GM12878 (cell line): Measurements from ENCODE around the gene TRIP6. TPM values are rescaled to one million over a fixed set of nuclear protein-coding genes. Genes with fewer than 3 reads are reported as not detected.

Experiments used
- ATAC-seq: fragments of 200-7000 bp; cut with Tn5 transposase; 3 replicates; pipeline ENCODE4 v1.9.1; 2020; ENCODE audit warnings: mild to moderate bottlenecking, moderate library complexity
- BruUV-seq: library from RNA; stranded (reverse); fragments of 400-500 nt; replicated peaks from 2 replicates; lab custom pipeline; 2021; lab: Mats Ljungman, UMichigan
- CTCF ChIA-PET: fragments of 300-600 bp; sonication (Branson Sonifier 250); formaldehyde crosslinking; extraction: SDS; loops from one replicate; lab custom pipeline; 2021; ENCODE audit warnings: inconsistent platforms; lab: Yijun Ruan, JAX
- POLR2A ChIA-PET: fragments of 350-600 bp; formaldehyde crosslinking; extraction: SDS; loops from one replicate; lab custom pipeline; 2021; ENCODE audit warnings: inconsistent platforms; lab: Charles Lee
- RAD21 ChIA-PET: fragments of 300-600 bp; sonication (Branson Sonifier 250); formaldehyde crosslinking; loops from one replicate; lab custom pipeline; 2023; ENCODE audit warnings: antibody characterized with exemption; ENCODE audit not compliant: unreplicated experiment; lab: Charles Lee
- SMC1A ChIA-PET: fragments of 300-600 bp; sonication (Branson Sonifier 250); formaldehyde crosslinking; loops from one replicate; lab custom pipeline; 2023; ENCODE audit not compliant: unreplicated experiment, uncharacterized antibody; lab: Charles Lee
- DNase-seq: peaks from one replicate; pipeline ENCODE4 v3.0.0-alpha.2; 2011; ENCODE audit warnings: low read depth, low spot score
- FAIRE-seq: peaks from 3 replicates; lab custom pipeline; 2011; peaks lifted over from hg19 to GRCh38; lab: Jason Lieb, UNC
- H2AFZ ChIP-seq: 2 replicates; pipeline ENCODE4 v1.6.0; 2011; ENCODE audit warnings: low read depth, low read length, control low read depth; ENCODE audit not compliant: control insufficient read depth
- H3K27ac ChIP-seq: 2 replicates; pipeline ENCODE4 v1.5.1; 2011; ENCODE audit warnings: control low read depth; ENCODE audit not compliant: control insufficient read depth, insufficient read depth
- H3K27me3 ChIP-seq, 2 experiments: replicated peaks in 1 of 2; 2 replicates each; pipeline versions ENCODE4 v1.6.0 to v1.6.1; 2011; ENCODE audit warnings: low read length in 1 of 2; ENCODE audit not compliant: control insufficient read depth in 2 of 2, insufficient read depth in 2 of 2
- H3K36me3 ChIP-seq, 2 experiments: 2 replicates each; pipeline ENCODE4 v1.5.1; 2011; ENCODE audit warnings: low read length in 1 of 2; ENCODE audit not compliant: control insufficient read depth in 2 of 2, insufficient read depth in 2 of 2
- H3K4me1 ChIP-seq: 2 replicates; pipeline ENCODE4 v1.6.1; 2011; ENCODE audit warnings: mild to moderate bottlenecking, low read length, moderate library complexity, mixed read lengths; ENCODE audit not compliant: control insufficient read depth, insufficient read depth
- H3K4me2 ChIP-seq: 2 replicates; pipeline ENCODE4 v1.6.0; 2011; ENCODE audit warnings: control low read depth; ENCODE audit not compliant: control insufficient read depth, insufficient read depth
- H3K4me3 ChIP-seq: fragments of 200-600 bp; sonication (generic); 2 replicates; pipeline ENCODE4 v1.5.1; 2016
- H3K79me2 ChIP-seq: 2 replicates; pipeline ENCODE4 v1.6.0; 2011; ENCODE audit warnings: low read length; ENCODE audit not compliant: control insufficient read depth, insufficient read depth
- H3K9ac ChIP-seq: 2 replicates; pipeline ENCODE4 v1.8.0; 2011; ENCODE audit warnings: low read length, control low read depth, mixed read lengths; ENCODE audit not compliant: control insufficient read depth, insufficient read depth
- H3K9me3 ChIP-seq: replicated peaks from 3 replicates; pipeline ENCODE4 v1.5.1; 2011; ENCODE audit warnings: mild to moderate bottlenecking, low read length; ENCODE audit not compliant: control insufficient read depth, insufficient read depth
- H4K20me1 ChIP-seq: 2 replicates; pipeline ENCODE4 v1.6.0; 2011; ENCODE audit not compliant: control insufficient read depth, insufficient read depth
- ASH2L ChIP-seq: fragments of 300-600, 200-600 bp; sonication (generic); IDR thresholded peaks from 2 replicates; pipeline ENCODE4 v1.6.1; 2017; ENCODE audit warnings: low read depth, mild to moderate bottlenecking, borderline replicate concordance
- BHLHE40 ChIP-seq, 2 experiments: fragments of 450-650 bp in 1 of 2; IDR thresholded peaks; 2 replicates each; pipeline ENCODE4 v1.6.1; 2011 to 2017; ENCODE audit warnings: low read depth in 2 of 2, borderline replicate concordance in 1 of 2, improper control_type of control experiment in 1 of 2, low read length in 1 of 2, mild to moderate bottlenecking in 1 of 2
- EED ChIP-seq: sonication (generic); IDR thresholded peaks from 2 replicates; pipeline ENCODE4 v1.6.1; 2016; ENCODE audit warnings: antibody characterized with exemption, low read depth
- GATAD2B ChIP-seq: fragments of 450-650 bp; conservative IDR thresholded peaks from 2 replicates; pipeline ENCODE4 v1.6.1; 2017; ENCODE audit warnings: low read depth, mild to moderate bottlenecking, moderate library complexity
- SREBF2 ChIP-seq: IDR thresholded peaks from 2 replicates; pipeline ENCODE4 v1.6.1; 2012; ENCODE audit warnings: mild to moderate bottlenecking, low read length
- SRF ChIP-seq, 2 experiments: IDR thresholded peaks; 2 replicates each; pipeline ENCODE4 v1.6.1; 2011; ENCODE audit warnings: low read depth in 2 of 2, low read length in 2 of 2, mild to moderate bottlenecking in 1 of 2, moderate library complexity in 1 of 2
- TAF1 ChIP-seq: IDR thresholded peaks from 2 replicates; pipeline ENCODE4 v1.6.1; 2011; ENCODE audit warnings: mild to moderate bottlenecking, low read depth, low read length, borderline replicate concordance
- ZNF384 ChIP-seq: IDR thresholded peaks from 2 replicates; pipeline ENCODE4 v1.6.1; 2012; ENCODE audit warnings: low read depth, mild to moderate bottlenecking, low read length, improper control_type of control experiment, borderline replicate concordance
- WGBS: methylation state at CpG from one replicate; pipeline ENCODE4 v1.1.6; 2016; ENCODE audit warnings: low lambda C conversion rate; ENCODE audit not compliant: insufficient replicate concordance, insufficient coverage; ENCODE audit errors: missing lambda C conversion rate; 5-methylcytosine and 5-hydroxymethylcytosine counted together
- in situ Hi-C: fragments of 300-500 bp; cut with MboI; formaldehyde crosslinking; loops from 9 replicates; pipeline ENCODE4 v1.14.3; 2018; ENCODE audit warnings: mixed read lengths
- intact Hi-C: fragments of 100-400 bp; cut with micrococcal nuclease; formaldehyde crosslinking; loops from one replicate; pipeline ENCODE4 v1.14.2; 2022; ENCODE audit not compliant: unreplicated experiment
- polyA plus RNA-seq, 11 experiments: library from polyadenylated mRNA; depleted of rRNA in 4 of 11; unstranded in 6 of 11; stranded (reverse) in 5 of 11; fragments of >200 nt; fragmentation: Nextera tagmentation in 4 of 11; fragmentation: Illumina TruSeq in 1 of 11; extraction: Ambion mirVana in 4 of 11; extraction: Trizol in 1 of 11; gene quantifications; 1 replicate in 1 of 11; 2 replicates in 10 of 11; pipeline versions ENCODE4 v1.2.1 to v1.2.3, GENCODE V29; 2011 to 2016; ENCODE audit warnings: inconsistent platforms in 2 of 11, missing spikeins in 2 of 11, low read depth in 1 of 11
- total RNA-seq, 4 experiments: library from RNA; depleted of rRNA in 3 of 4; stranded (reverse); fragments of >200 nt in 3 of 4; fragmentation: Illumina TruSeq in 1 of 4; extraction: Trizol in 1 of 4; gene quantifications; 2 replicates each; pipeline versions ENCODE4 v1.2.1 to v1.2.3, GENCODE V29; 2013 to 2021
- TF ChIP-seq, protein P1 (sequence below): IDR thresholded peaks from 2 replicates; pipeline ENCODE4 v1.6.1; 2012; ENCODE audit warnings: low read depth, low read length, improper control_type of control experiment
- TF ChIP-seq, protein P2 (sequence below): fragments of 150-350 bp; IDR thresholded peaks from 2 replicates; pipeline ENCODE4 v1.6.1; 2014; ENCODE audit warnings: mild to moderate bottlenecking, low read depth, low read length
- TF ChIP-seq, protein P3 (sequence below): fragments of 450-650 bp; IDR thresholded peaks from 2 replicates; pipeline ENCODE4 v1.6.1; 2018; ENCODE audit warnings: mild to moderate bottlenecking, low read depth, moderate library complexity; ENCODE audit not compliant: partially characterized antibody

The TRIP6 gene
- total and polyA plus RNA-seq, 10 of the 15 experiments (the other 5 are each of a cell fraction or from before 2014, with no cell fraction given) = 2.5 to 47.4 (median 25.5) TPM

GRCh38 chr7:100887516-100888290, 20.5 kb downstream of the TRIP6 start:
- Histone ChIP-seq H3K79me2 (peaks cover 18% of the 10 kb centered on the region), H3K9me3 (no peaks in the 10 kb centered on the region), H3K4me1 (peaks cover 30% of the 10 kb centered on the region), H2AFZ (no peak overlapping the region), H3K4me2 (peak overlapping the region; percentile 94), H4K20me1 (no peaks in the 10 kb centered on the region), H3K36me3 (peaks cover 26 to 49% of the 10 kb centered on the region in 2 experiments), H3K27me3 (no peaks in the 10 kb centered on the region), H3K4me3 (peak overlapping the region; percentile 87), H3K27ac (peak overlapping the region; percentile 66), H3K9ac (peak overlapping the region; percentile 83)
- ATAC-seq = peak; percentile 58
- ChIA-PET CTCF (interaction anchor here (0.9 to 1.2 kb wide), 3 partner anchors 10 to 35 kb away, joined by 3 to 7 read pairs (median 7); partner anchors contain the start of gene SLC12A9), RAD21 (interaction anchor here (0.5 to 1.9 kb wide), 4 partner anchors 13 to 35 kb away, joined by 3 to 7 read pairs (median 6); partner anchors contain the start of genes SLC12A9 and SRRT), POLR2A (interaction anchor here (0.5 to 6.7 kb wide), 5 partner anchors 12 to 87 kb away, joined by 3 to 131 read pairs (median 4); partner anchors contain the start of genes SLC12A9 and SRRT), SMC1A (interaction anchor here (1.1 to 4.4 kb wide), 4 partner anchors 10 to 197 kb away, joined by 3 to 33 read pairs (median 10); partner anchors contain the start of genes SLC12A9 and TRIM56)
- FAIRE-seq = peak; percentile 93
- intact Hi-C loops (no loop called here), in situ Hi-C loops (no loop called here)
- peak; percentile 39 for DNase-seq
- BruUV-seq = TSS peak; percentile 69
- 3% methylated on average over 18 of the region's 21 CpGs for WGBS
- TF ChIP-seq, protein P1, sequence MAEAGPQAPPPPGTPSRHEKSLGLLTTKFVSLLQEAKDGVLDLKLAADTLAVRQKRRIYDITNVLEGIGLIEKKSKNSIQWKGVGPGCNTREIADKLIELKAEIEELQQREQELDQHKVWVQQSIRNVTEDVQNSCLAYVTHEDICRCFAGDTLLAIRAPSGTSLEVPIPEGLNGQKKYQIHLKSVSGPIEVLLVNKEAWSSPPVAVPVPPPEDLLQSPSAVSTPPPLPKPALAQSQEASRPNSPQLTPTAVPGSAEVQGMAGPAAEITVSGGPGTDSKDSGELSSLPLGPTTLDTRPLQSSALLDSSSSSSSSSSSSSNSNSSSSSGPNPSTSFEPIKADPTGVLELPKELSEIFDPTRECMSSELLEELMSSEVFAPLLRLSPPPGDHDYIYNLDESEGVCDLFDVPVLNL = no peak
- TF ChIP-seq, protein P2, sequence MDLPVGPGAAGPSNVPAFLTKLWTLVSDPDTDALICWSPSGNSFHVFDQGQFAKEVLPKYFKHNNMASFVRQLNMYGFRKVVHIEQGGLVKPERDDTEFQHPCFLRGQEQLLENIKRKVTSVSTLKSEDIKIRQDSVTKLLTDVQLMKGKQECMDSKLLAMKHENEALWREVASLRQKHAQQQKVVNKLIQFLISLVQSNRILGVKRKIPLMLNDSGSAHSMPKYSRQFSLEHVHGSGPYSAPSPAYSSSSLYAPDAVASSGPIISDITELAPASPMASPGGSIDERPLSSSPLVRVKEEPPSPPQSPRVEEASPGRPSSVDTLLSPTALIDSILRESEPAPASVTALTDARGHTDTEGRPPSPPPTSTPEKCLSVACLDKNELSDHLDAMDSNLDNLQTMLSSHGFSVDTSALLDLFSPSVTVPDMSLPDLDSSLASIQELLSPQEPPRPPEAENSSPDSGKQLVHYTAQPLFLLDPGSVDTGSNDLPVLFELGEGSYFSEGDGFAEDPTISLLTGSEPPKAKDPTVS = no peak
- TF ChIP-seq, protein P3, sequence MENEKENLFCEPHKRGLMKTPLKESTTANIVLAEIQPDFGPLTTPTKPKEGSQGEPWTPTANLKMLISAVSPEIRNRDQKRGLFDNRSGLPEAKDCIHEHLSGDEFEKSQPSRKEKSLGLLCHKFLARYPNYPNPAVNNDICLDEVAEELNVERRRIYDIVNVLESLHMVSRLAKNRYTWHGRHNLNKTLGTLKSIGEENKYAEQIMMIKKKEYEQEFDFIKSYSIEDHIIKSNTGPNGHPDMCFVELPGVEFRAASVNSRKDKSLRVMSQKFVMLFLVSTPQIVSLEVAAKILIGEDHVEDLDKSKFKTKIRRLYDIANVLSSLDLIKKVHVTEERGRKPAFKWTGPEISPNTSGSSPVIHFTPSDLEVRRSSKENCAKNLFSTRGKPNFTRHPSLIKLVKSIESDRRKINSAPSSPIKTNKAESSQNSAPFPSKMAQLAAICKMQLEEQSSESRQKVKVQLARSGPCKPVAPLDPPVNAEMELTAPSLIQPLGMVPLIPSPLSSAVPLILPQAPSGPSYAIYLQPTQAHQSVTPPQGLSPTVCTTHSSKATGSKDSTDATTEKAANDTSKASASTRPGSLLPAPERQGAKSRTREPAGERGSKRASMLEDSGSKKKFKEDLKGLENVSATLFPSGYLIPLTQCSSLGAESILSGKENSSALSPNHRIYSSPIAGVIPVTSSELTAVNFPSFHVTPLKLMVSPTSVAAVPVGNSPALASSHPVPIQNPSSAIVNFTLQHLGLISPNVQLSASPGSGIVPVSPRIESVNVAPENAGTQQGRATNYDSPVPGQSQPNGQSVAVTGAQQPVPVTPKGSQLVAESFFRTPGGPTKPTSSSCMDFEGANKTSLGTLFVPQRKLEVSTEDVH = no peak
- TF ChIP-seq GATAD2B (0 out of 2 replicates have a peak, but pooled peaks have one; percentile 38), SREBF2 (no peak), EED (0 out of 2 replicates have a peak, but pooled peaks have one; percentile 0), SRF (IDR thresholded peaks at IDR 0.05; ENCODE audit: low read depth in 2 of 2, low read length in 2 of 2) (0 out of 4 replicates have a peak, but pooled peaks of 1 of the 2 experiments have one; percentile 51), TAF1 (peak; percentile 59; the same call in 1 of the 2 replicates), ZNF384 (no peak; the same call in 1 of the 2 replicates), BHLHE40 (IDR thresholded peaks at IDR 0.05; ENCODE audit: borderline replicate concordance in 1 of 2, low read depth in 2 of 2, low read length in 1 of 2) (peak; percentile 71 to 77), ASH2L (no peak)
